Hematopoietic multipotent progenitor cell treated with erythropoietin and hydrocortisone succinate and interleukin-3 and kit ligand, for 15 days (in vitro differentiated cells): ENCODE measurements around the gene OTOP2.

ENCODE experiments used
- DNase-seq: peaks from one replicate; pipeline ENCODE4 v3.0.0-alpha.2; 2015; ENCODE audit warnings: low spot score

OTOP2 gene

GRCh38 chr17:74924250-74924948 is at the start of gene OTOP2:
TSS of gene OTOP2 (plus strand) at chr17:74924273. CDS start at chr17:74924633, 360 bp downstream.
- no peak for DNase-seq

- DNase-seq = no peak
Observed at GRCh38 chr17:74874615-74875037, 49.4 kb upstream of the OTOP2 start.

- DNase-seq = no peak
Observed at GRCh38 chr17:74875155-74875976, 48.7 kb upstream of the OTOP2 start.

GRCh38 chr17:74875977-74876593 is 48.0 kb upstream of the OTOP2 start:
- DNase-seq = no peak

- no peak for DNase-seq
Observed at GRCh38 chr17:74877592-74878548, 46.2 kb upstream of the OTOP2 start.

- no peak for DNase-seq
Observed at GRCh38 chr17:74878658-74879057, 45.4 kb upstream of the OTOP2 start.

GRCh38 chr17:74879308-74879707 is 44.8 kb upstream of the OTOP2 start:
- no peak for DNase-seq

GRCh38 chr17:74881073-74881472 is 43.0 kb upstream of the OTOP2 start:
- no peak for DNase-seq

- no peak for DNase-seq
Observed at GRCh38 chr17:74882517-74883240, 41.4 kb upstream of the OTOP2 start.

- no peak for DNase-seq
Observed at GRCh38 chr17:74883241-74883745, 40.8 kb upstream of the OTOP2 start.

- DNase-seq = no peak
Observed at GRCh38 chr17:74888469-74888868, 35.6 kb upstream of the OTOP2 start.

GRCh38 chr17:74890554-74890953 is 33.5 kb upstream of the OTOP2 start:
- DNase-seq = no peak

- DNase-seq = no peak
Observed at GRCh38 chr17:74892013-74892841, 31.8 kb upstream of the OTOP2 start.

- no peak for DNase-seq
Observed at GRCh38 chr17:74892974-74893911, 30.8 kb upstream of the OTOP2 start, which contains the start of gene FADS6. TSS of gene FADS6 (minus strand) at chr17:74893633. CDS start at chr17:74893595, 38 bp downstream.

GRCh38 chr17:74893936-74894671 is 30.0 kb upstream of the OTOP2 start:
- DNase-seq = no peak

- no peak for DNase-seq
Observed at GRCh38 chr17:74898376-74898946, 25.6 kb upstream of the OTOP2 start.

GRCh38 chr17:74900208-74900607 is 23.9 kb upstream of the OTOP2 start:
- DNase-seq = no peak
